ENCODE results near the gene MAX.

Gene MAX

GRCh38 chr14:65079201-65079600 is 23.1 kb downstream of the MAX start:
- DNase-seq: no peak
- no peaks in the 10 kb centered on the region for H3K27me3 ChIP-seq

GRCh38 chr14:65077318-65077717 is 25.0 kb downstream of the MAX start:
- Histone ChIP-seq H3K4me3 (ENCODE audit: low read depth, low read length) (no peak overlapping the region), H3K36me3 (peaks cover 48% of the 10 kb centered on the region), H3K9me3 (no peaks in the 10 kb centered on the region), H3K27me3 (no peaks in the 10 kb centered on the region), H3K4me1 (no peaks in the 10 kb centered on the region)
- no peak for DNase-seq
- no peak for TF ChIP-seq CTCF (IDR thresholded peaks at IDR 0.05; ENCODE audit: low read depth, low read length)

More at GRCh38 chr14:65079201-65079600, 23.1 kb downstream of the MAX start:
- no peaks in the 10 kb centered on the region for H3K9me3 ChIP-seq
- no peaks in the 10 kb centered on the region for H3K4me1 ChIP-seq
- TF ChIP-seq CTCF (IDR thresholded peaks at IDR 0.05; ENCODE audit: low read depth, low read length): no peak
- no peak overlapping the region for H3K4me3 ChIP-seq (ENCODE audit: low read depth, low read length)
- peaks cover 55% of the 10 kb centered on the region for H3K36me3 ChIP-seq

GRCh38 chr14:65075628-65076325 is 26.5 kb downstream of the MAX start:
- Histone ChIP-seq H3K27me3 (no peaks in the 10 kb centered on the region), H3K4me1 (no peaks in the 10 kb centered on the region), H3K36me3 (peaks cover 33% of the 10 kb centered on the region), H3K9me3 (no peaks in the 10 kb centered on the region), H3K4me3 (ENCODE audit: low read depth, low read length) (no peak overlapping the region)
- TF ChIP-seq CTCF (IDR thresholded peaks at IDR 0.05; ENCODE audit: low read depth, low read length): no peak
- DNase-seq: no peak

GRCh38 chr14:65074449-65075150 is 27.7 kb downstream of the MAX start:
- Histone ChIP-seq H3K9me3 (no peaks in the 10 kb centered on the region), H3K27me3 (no peaks in the 10 kb centered on the region), H3K36me3 (peaks cover 33% of the 10 kb centered on the region), H3K4me3 (ENCODE audit: low read depth, low read length) (no peak overlapping the region), H3K4me1 (no peaks in the 10 kb centered on the region)
- no peak for TF ChIP-seq CTCF (IDR thresholded peaks at IDR 0.05; ENCODE audit: low read depth, low read length)
- DNase-seq: no peak

GRCh38 chr14:65073605-65074201 is 28.6 kb downstream of the MAX start:
- H3K4me1 ChIP-seq: no peaks in the 10 kb centered on the region
- H3K36me3 ChIP-seq: peaks cover 27% of the 10 kb centered on the region
- TF ChIP-seq CTCF (IDR thresholded peaks at IDR 0.05; ENCODE audit: low read depth, low read length): no peak
- no peak for DNase-seq
- H3K9me3 ChIP-seq: no peaks in the 10 kb centered on the region
- H3K4me3 ChIP-seq (ENCODE audit: low read depth, low read length): no peak overlapping the region
- no peaks in the 10 kb centered on the region for H3K27me3 ChIP-seq

GRCh38 chr14:65072937-65073336 is 29.4 kb downstream of the MAX start:
- peaks cover 25% of the 10 kb centered on the region for H3K36me3 ChIP-seq
- no peaks in the 10 kb centered on the region for H3K27me3 ChIP-seq
- no peak for TF ChIP-seq CTCF (IDR thresholded peaks at IDR 0.05; ENCODE audit: low read depth, low read length)
- no peaks in the 10 kb centered on the region for H3K4me1 ChIP-seq
- no peaks in the 10 kb centered on the region for H3K9me3 ChIP-seq
- no peak for DNase-seq
- no peak overlapping the region for H3K4me3 ChIP-seq (ENCODE audit: low read depth, low read length)

Data from BE2C (cell line).